Inflammatory macrophage treated with lipopolysaccharide for 1 hour (primary cell): Measurements from ENCODE around the gene RAB9A.
A peak's percentile ranks its signal among the peaks of the same experiment; 100 is the strongest.
"Not testable (repeated sequence)": the region's sequence is repeated elsewhere in the genome, so short reads cannot be mapped to it uniquely, and the experiment has no call there.

ENCODE experiments used
- DNase-seq, 2 donors: peaks; one replicate each; pipeline ENCODE4 v3.0.0-alpha.2; 2020 to 2022

RAB9A gene

GRCh38 chrX:13688958-13689740 lies at the start of gene RAB9A:
TSS of gene RAB9A (plus strand) at chrX:13689128. CDS start at chrX:13708747, 19,619 bp downstream.
- peak; percentile 75 to 78 for DNase-seq

- DNase-seq = not testable (repeated sequence)
Measured at GRCh38 chrX:13641684-13642083, 47.2 kb upstream of the RAB9A start.

GRCh38 chrX:13645464-13646153 lies 43.3 kb upstream of the RAB9A start:
- DNase-seq = no peak

- DNase-seq = peak in 1 of 2 donors; percentile 33
Measured at GRCh38 chrX:13646154-13646549, 42.8 kb upstream of the RAB9A start.

GRCh38 chrX:13647709-13648212 lies 41.2 kb upstream of the RAB9A start:
- peak; percentile 41 to 82 for DNase-seq

GRCh38 chrX:13648336-13648735 lies 40.6 kb upstream of the RAB9A start:
- peak in 1 of 2 donors; percentile 41 for DNase-seq

- no peak for DNase-seq
Measured at GRCh38 chrX:13649838-13650237, 39.1 kb upstream of the RAB9A start.

- DNase-seq = no peak
Measured at GRCh38 chrX:13650318-13650717, 38.6 kb upstream of the RAB9A start.

GRCh38 chrX:13651150-13651549 lies 37.8 kb upstream of the RAB9A start:
- DNase-seq = no peak

- DNase-seq = no peak
Measured at GRCh38 chrX:13652287-13652793, 36.6 kb upstream of the RAB9A start.

GRCh38 chrX:13652850-13653693 lies 35.9 kb upstream of the RAB9A start, which contains the start of gene TCEANC:
TSS of gene TCEANC (plus strand) at chrX:13653141. CDS start at chrX:13662509, 9,368 bp downstream.
- peak; percentile 87 to 93 for DNase-seq

GRCh38 chrX:13654116-13654515 lies 34.8 kb upstream of the RAB9A start:
- DNase-seq = no peak

GRCh38 chrX:13655674-13656073 lies 33.3 kb upstream of the RAB9A start:
- no peak for DNase-seq

GRCh38 chrX:13658602-13659001 lies 30.3 kb upstream of the RAB9A start:
- peak in 1 of 2 donors; percentile 69 for DNase-seq

GRCh38 chrX:13659063-13659462 lies 29.9 kb upstream of the RAB9A start:
- DNase-seq = peak in 1 of 2 donors; percentile 38

- no peak for DNase-seq
Measured at GRCh38 chrX:13661735-13662288, 27.1 kb upstream of the RAB9A start.

- DNase-seq = no peak
Measured at GRCh38 chrX:13662355-13662791, 26.6 kb upstream of the RAB9A start.

- DNase-seq = no peak
Measured at GRCh38 chrX:13664020-13664419, 24.9 kb upstream of the RAB9A start.

GRCh38 chrX:13666836-13667235 lies 22.1 kb upstream of the RAB9A start:
- no peak for DNase-seq

GRCh38 chrX:13667919-13668318 lies 21.0 kb upstream of the RAB9A start:
- no peak for DNase-seq

GRCh38 chrX:13669246-13669737 lies 19.6 kb upstream of the RAB9A start:
- DNase-seq = peak; percentile 54 to 87

GRCh38 chrX:13669755-13670154 lies 19.2 kb upstream of the RAB9A start:
- DNase-seq = not testable (repeated sequence)
